HepG2 (cell line): ENCODE measurements around the gene TOMM22. TPM values are rescaled to one million over a fixed set of nuclear protein-coding genes. Genes with fewer than 3 reads are reported as not detected.

Experiments
- ARNTL ChIP-seq: sonication (generic); formaldehyde crosslinking; IDR thresholded peaks from 2 replicates; pipeline ENCODE4 v1.4.0; 2020; ENCODE audit warnings: mild to moderate bottlenecking, missing genetic modification reagents
- ATAD3A ChIP-seq: sonication (generic); formaldehyde crosslinking; IDR thresholded peaks from 2 replicates; pipeline ENCODE4 v1.4.0; 2020; ENCODE audit warnings: missing genetic modification reagents
- CENPT ChIP-seq: sonication (generic); formaldehyde crosslinking; IDR thresholded peaks from 2 replicates; pipeline ENCODE4 v1.8.0; 2022; ENCODE audit warnings: low read depth, mild to moderate bottlenecking, moderate library complexity, missing genetic modification reagents
- ELF4 ChIP-seq: sonication (generic); formaldehyde crosslinking; IDR thresholded peaks from 2 replicates; pipeline ENCODE4 v1.5.0; 2020; ENCODE audit warnings: missing genetic modification reagents, mild to moderate bottlenecking, moderate library complexity, borderline replicate concordance
- GATAD2A ChIP-seq: IDR thresholded peaks from 2 replicates; pipeline ENCODE4 v1.6.1; 2016
- HDAC2 ChIP-seq: sonication (generic); formaldehyde crosslinking; IDR thresholded peaks from 2 replicates; pipeline ENCODE4 v1.4.0; 2020; ENCODE audit warnings: missing genetic modification reagents
- MXD3 ChIP-seq: IDR thresholded peaks from 2 replicates; pipeline ENCODE4 v1.6.1; 2016; ENCODE audit warnings: mild to moderate bottlenecking, missing biosample characterization, missing genetic modification reagents
- MZF1 ChIP-seq: sonication (generic); formaldehyde crosslinking; IDR thresholded peaks from 2 replicates; pipeline ENCODE4 v1.8.1; 2023; ENCODE audit warnings: mild to moderate bottlenecking, missing genetic modification reagents, borderline replicate concordance
- NR2F1 ChIP-seq, 2 experiments: fragments of 450-650 bp in 1 of 2; formaldehyde crosslinking in 1 of 2; IDR thresholded peaks; 2 replicates each; pipeline versions ENCODE4 v1.5.0 to v1.6.1; 2016 to 2020; ENCODE audit warnings: mild to moderate bottlenecking in 1 of 2, missing compliant biosample characterization in 1 of 2, missing genetic modification reagents in 1 of 2, moderate library complexity in 1 of 2
- PHB2 ChIP-seq: fragments of 450-650 bp; IDR thresholded peaks from 2 replicates; pipeline ENCODE4 v1.6.1; 2018; ENCODE audit not compliant: partially characterized antibody
- POLR2A ChIP-seq, 2 experiments: IDR thresholded peaks; 2 replicates each; pipeline ENCODE4 v1.6.1; 2011; ENCODE audit warnings: low read depth in 2 of 2, low read length in 2 of 2, mild to moderate bottlenecking in 1 of 2, moderate library complexity in 1 of 2; ENCODE audit not compliant: insufficient read depth in 1 of 2
- SAP130 ChIP-seq: IDR thresholded peaks from 2 replicates; pipeline ENCODE4 v1.6.1; 2016; ENCODE audit warnings: low read depth
- SNRNP70 ChIP-seq: fragments of 200-400 bp; formaldehyde crosslinking; IDR thresholded peaks from 2 replicates; pipeline ENCODE4 v1.6.1; 2017; ENCODE audit warnings: mild to moderate bottlenecking, low read depth, low read length, moderate library complexity
- XRCC5 ChIP-seq: fragments of 200-400 bp; formaldehyde crosslinking; optimal IDR thresholded peaks from 2 replicates; pipeline ENCODE3; 2017; ENCODE audit warnings: mild to moderate bottlenecking, low read length
- ZBTB8A ChIP-seq: sonication (generic); formaldehyde crosslinking; IDR thresholded peaks from 2 replicates; pipeline ENCODE4 v1.4.0; 2020; ENCODE audit warnings: mild to moderate bottlenecking, low read depth, missing genetic modification reagents, borderline replicate concordance
- ZNF251 ChIP-seq: sonication (generic); formaldehyde crosslinking; IDR thresholded peaks from 2 replicates; pipeline ENCODE4 v1.9.0; 2021; ENCODE audit warnings: mild to moderate bottlenecking, missing genetic modification reagents
- ZNF326 ChIP-seq: sonication (generic); formaldehyde crosslinking; IDR thresholded peaks from 2 replicates; pipeline ENCODE4 v1.4.0; 2020; ENCODE audit warnings: missing genetic modification reagents, borderline replicate concordance
- ZNF510 ChIP-seq: sonication (generic); formaldehyde crosslinking; IDR thresholded peaks from 2 replicates; pipeline ENCODE4 v1.4.0; 2020; ENCODE audit warnings: low read depth, mild to moderate bottlenecking, missing genetic modification reagents
- ZNF614 ChIP-seq: IDR thresholded peaks from 2 replicates; pipeline ENCODE4 v1.6.1; 2018; ENCODE audit warnings: missing biosample characterization, missing genetic modification reagents, inconsistent platforms, borderline replicate concordance
- ZNF816 ChIP-seq: sonication (generic); formaldehyde crosslinking; IDR thresholded peaks from 2 replicates; pipeline ENCODE4 v1.8.0; 2022; ENCODE audit warnings: missing genetic modification reagents, mild to moderate bottlenecking, borderline replicate concordance
- ZNF883 ChIP-seq: sonication (generic); formaldehyde crosslinking; IDR thresholded peaks from 2 replicates; pipeline ENCODE4 v1.5.1; 2020; ENCODE audit warnings: mild to moderate bottlenecking, missing genetic modification reagents; ENCODE audit errors: not compliant biosample characterization
- ZSCAN31 ChIP-seq: sonication (generic); formaldehyde crosslinking; IDR thresholded peaks from 2 replicates; pipeline ENCODE4 v1.5.0; 2020; ENCODE audit warnings: low read depth, mild to moderate bottlenecking, missing genetic modification reagents
- polyA plus RNA-seq, 8 experiments: library from polyadenylated mRNA; depleted of rRNA in 3 of 8; stranded (reverse) in 7 of 8; unstranded in 1 of 8; fragments of >200 nt; fragmentation: Illumina TruSeq in 4 of 8; extraction: Trizol in 4 of 8; gene quantifications; 2 replicates each; pipeline versions ENCODE4 v1.2.1 to v1.2.3, GENCODE V29; 2011 to 2016; ENCODE audit warnings: low read depth in 4 of 8, missing spikeins in 1 of 8, mixed read lengths in 1 of 8; ENCODE audit not compliant: insufficient read depth in 1 of 8
- total RNA-seq, 5 experiments: library from RNA; depleted of rRNA; stranded (reverse); fragments of >200 nt; fragmentation: Illumina TruSeq; extraction: Trizol; gene quantifications; 2 replicates each; pipeline ENCODE4 v1.2.3, GENCODE V29; 2016; ENCODE audit warnings: low read depth in 1 of 5
- TF ChIP-seq, protein P1 (sequence below): sonication (generic); formaldehyde crosslinking; IDR thresholded peaks from 2 replicates; pipeline ENCODE4 v1.5.0; 2020; ENCODE audit warnings: mild to moderate bottlenecking, missing genetic modification reagents, borderline replicate concordance
- TF ChIP-seq, protein P2 (sequence below): sonication (generic); formaldehyde crosslinking; IDR thresholded peaks from 2 replicates; pipeline ENCODE4 v1.4.0; 2020; ENCODE audit warnings: missing genetic modification reagents, mild to moderate bottlenecking, borderline replicate concordance
- TF ChIP-seq, protein P3 (sequence below): sonication (generic); formaldehyde crosslinking; IDR thresholded peaks from 2 replicates; pipeline ENCODE4 v1.8.0; 2022; ENCODE audit warnings: missing genetic modification reagents, low read depth, mild to moderate bottlenecking, borderline replicate concordance

Gene TOMM22
- total and polyA plus RNA-seq, 2 of the 13 experiments (the other 11 are each of a cell fraction or from before 2014, with no cell fraction given) = 46.9 to 118 TPM

GRCh38 chr22:38705235-38706100 is 23.7 kb downstream of the TOMM22 start, which contains the start of gene GTPBP1 (continued):
- TF ChIP-seq, protein P1, sequence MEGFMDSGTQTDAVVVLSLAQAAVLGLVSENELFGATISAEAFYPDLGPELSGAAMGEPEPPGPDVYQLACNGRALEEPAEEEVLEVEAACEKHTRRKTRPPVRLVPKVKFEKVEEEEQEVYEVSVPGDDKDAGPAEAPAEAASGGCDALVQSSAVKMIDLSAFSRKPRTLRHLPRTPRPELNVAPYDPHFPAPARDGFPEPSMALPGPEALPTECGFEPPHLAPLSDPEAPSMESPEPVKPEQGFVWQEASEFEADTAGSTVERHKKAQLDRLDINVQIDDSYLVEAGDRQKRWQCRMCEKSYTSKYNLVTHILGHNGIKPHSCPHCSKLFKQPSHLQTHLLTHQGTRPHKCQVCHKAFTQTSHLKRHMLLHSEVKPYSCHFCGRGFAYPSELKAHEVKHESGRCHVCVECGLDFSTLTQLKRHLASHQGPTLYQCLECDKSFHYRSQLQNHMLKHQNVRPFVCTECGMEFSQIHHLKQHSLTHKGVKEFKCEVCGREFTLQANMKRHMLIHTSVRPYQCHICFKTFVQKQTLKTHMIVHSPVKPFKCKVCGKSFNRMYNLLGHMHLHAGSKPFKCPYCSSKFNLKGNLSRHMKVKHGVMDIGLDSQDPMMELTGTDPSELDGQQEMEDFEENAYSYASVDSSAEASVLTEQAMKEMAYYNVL = no peak
- TF ChIP-seq, protein P2, sequence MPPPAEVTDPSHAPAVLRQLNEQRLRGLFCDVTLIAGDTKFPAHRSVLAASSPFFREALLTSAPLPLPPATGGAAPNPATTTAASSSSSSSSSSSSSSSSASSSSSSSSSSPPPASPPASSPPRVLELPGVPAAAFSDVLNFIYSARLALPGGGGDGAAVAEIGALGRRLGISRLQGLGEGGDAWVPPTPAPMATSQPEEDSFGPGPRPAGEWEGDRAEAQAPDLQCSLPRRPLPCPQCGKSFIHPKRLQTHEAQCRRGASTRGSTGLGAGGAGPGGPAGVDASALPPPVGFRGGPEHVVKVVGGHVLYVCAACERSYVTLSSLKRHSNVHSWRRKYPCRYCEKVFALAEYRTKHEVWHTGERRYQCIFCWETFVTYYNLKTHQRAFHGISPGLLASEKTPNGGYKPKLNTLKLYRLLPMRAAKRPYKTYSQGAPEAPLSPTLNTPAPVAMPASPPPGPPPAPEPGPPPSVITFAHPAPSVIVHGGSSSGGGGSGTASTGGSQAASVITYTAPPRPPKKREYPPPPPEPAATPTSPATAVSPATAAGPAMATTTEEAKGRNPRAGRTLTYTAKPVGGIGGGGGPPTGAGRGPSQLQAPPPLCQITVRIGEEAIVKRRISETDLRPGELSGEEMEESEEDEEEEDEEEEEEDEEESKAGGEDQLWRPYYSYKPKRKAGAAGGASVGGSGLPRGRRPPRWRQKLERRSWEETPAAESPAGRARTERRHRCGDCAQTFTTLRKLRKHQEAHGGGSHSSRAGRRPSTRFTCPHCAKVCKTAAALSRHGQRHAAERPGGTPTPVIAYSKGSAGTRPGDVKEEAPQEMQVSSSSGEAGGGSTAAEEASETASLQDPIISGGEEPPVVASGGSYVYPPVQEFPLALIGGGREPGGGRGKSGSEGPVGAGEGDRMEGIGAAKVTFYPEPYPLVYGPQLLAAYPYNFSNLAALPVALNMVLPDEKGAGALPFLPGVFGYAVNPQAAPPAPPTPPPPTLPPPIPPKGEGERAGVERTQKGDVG = no peak
- TF ChIP-seq ZSCAN31 (CRISPR knock-in tag) (no peak), ZBTB8A (CRISPR knock-in tag) (no peak), ZNF614 (no peak), PHB2 (no peak), POLR2A (IDR thresholded peaks at IDR 0.05; ENCODE audit: insufficient read depth in 1 of 2, low read depth in 2 of 2, low read length in 2 of 2) (peak; percentile 76 to 87), ZNF883 (CRISPR knock-in tag) (no peak), MXD3 (CRISPR knock-in tag) (no peak), ATAD3A (no peak), SNRNP70 (no peak), HDAC2 (CRISPR knock-in tag) (0 out of 2 replicates have a peak, but pooled peaks have one; percentile 46), MZF1 (CRISPR knock-in tag) (no peak), SAP130 (CRISPR knock-in tag) (peak; percentile 81), NR2F1 (CRISPR knock-in tag; IDR thresholded peaks at IDR 0.05) (no peak), ZNF510 (CRISPR knock-in tag) (no peak), ARNTL (CRISPR knock-in tag) (peak; percentile 66; the same call in 1 of the 2 replicates), ZNF326 (no peak), GATAD2A (CRISPR knock-in tag) (peak; percentile 36), ZNF251 (CRISPR knock-in tag) (no peak), XRCC5 (peak; percentile 51), ELF4 (CRISPR knock-in tag) (no peak), CENPT (CRISPR knock-in tag) (no peak), ZNF816 (CRISPR knock-in tag) (no peak)
- TF ChIP-seq, protein P3, sequence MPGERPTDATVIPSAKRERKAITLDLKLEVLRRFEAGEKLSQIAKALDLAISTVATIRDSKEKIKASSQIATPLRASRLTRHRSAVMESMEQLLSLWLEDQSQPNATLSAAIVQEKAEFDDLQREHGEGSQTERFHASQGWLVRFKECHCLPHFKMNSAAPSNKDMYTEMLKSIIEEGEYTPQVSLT (CRISPR knock-in tag) = no peak
